ENCODE data around the gene CHN2. TPM values are rescaled to one million over a fixed set of nuclear protein-coding genes. Genes with fewer than 3 reads are reported as not detected.

CHN2 gene
- total RNA-seq, 1 experiment from 2014 or later, result 5.0 TPM

DNA sequence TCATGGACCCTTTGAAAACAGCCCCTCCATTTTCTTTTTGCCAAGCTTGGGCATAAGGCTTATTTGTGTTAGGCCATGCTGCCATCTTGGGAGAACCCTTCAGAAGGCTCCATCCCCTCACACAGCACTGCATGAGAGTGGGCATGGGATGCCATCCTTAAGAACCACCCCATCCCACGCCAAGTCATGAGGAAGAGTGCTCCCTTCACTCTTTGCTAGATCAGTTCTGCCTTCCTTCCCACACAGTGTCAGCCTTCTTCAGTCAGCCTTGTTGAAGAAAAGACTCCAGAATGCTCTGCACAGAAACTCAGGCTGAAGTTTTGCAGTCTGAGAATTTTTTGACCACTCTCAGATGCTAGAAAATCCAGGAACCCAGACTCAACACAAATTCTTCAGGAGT is 15.5 kb upstream of the CHN2 start:
- Mint-ChIP-seq H3K27ac (no peak overlapping the region), H3K9me3 (peaks cover 8% of the 10 kb centered on the region), H3K4me3 (no peak overlapping the region), H3K36me3 (peaks cover 4% of the 10 kb centered on the region), H3K4me1 (no peaks in the 10 kb centered on the region), H3K27me3 (ENCODE audit: low read depth) (no peaks in the 10 kb centered on the region)
- CTCF ChIA-PET, result interaction anchor here (2.1 kb wide), 1 partner anchor 11 kb away, joined by 14 read pairs; no protein-coding TSS in a partner anchor
- no peak for TF ChIP-seq CTCF (IDR thresholded peaks at IDR 0.05)
- TF ChIP-seq, protein P1, sequence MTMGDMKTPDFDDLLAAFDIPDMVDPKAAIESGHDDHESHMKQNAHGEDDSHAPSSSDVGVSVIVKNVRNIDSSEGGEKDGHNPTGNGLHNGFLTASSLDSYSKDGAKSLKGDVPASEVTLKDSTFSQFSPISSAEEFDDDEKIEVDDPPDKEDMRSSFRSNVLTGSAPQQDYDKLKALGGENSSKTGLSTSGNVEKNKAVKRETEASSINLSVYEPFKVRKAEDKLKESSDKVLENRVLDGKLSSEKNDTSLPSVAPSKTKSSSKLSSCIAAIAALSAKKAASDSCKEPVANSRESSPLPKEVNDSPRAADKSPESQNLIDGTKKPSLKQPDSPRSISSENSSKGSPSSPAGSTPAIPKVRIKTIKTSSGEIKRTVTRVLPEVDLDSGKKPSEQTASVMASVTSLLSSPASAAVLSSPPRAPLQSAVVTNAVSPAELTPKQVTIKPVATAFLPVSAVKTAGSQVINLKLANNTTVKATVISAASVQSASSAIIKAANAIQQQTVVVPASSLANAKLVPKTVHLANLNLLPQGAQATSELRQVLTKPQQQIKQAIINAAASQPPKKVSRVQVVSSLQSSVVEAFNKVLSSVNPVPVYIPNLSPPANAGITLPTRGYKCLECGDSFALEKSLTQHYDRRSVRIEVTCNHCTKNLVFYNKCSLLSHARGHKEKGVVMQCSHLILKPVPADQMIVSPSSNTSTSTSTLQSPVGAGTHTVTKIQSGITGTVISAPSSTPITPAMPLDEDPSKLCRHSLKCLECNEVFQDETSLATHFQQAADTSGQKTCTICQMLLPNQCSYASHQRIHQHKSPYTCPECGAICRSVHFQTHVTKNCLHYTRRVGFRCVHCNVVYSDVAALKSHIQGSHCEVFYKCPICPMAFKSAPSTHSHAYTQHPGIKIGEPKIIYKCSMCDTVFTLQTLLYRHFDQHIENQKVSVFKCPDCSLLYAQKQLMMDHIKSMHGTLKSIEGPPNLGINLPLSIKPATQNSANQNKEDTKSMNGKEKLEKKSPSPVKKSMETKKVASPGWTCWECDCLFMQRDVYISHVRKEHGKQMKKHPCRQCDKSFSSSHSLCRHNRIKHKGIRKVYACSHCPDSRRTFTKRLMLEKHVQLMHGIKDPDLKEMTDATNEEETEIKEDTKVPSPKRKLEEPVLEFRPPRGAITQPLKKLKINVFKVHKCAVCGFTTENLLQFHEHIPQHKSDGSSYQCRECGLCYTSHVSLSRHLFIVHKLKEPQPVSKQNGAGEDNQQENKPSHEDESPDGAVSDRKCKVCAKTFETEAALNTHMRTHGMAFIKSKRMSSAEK (CRISPR knock-in tag; IDR thresholded peaks at IDR 0.05; ENCODE audit: borderline replicate concordance), result no peak
- POLR2A ChIA-PET, result no interaction called here
- no peak for ATAC-seq
- no peak for DNase-seq (ENCODE audit: low spot score)

GRCh38 chr7:29184599-29184998 is 10.0 kb upstream of the CHN2 start:
- CTCF ChIA-PET, result no interaction called here
- H3K27me3 Mint-ChIP-seq (ENCODE audit: low read depth), result 0 out of 2 replicates have a peak, but pooled peaks cover under 1% of the 10 kb centered on the region
- peaks cover 20% of the 10 kb centered on the region for H3K4me1 Mint-ChIP-seq

DNA sequence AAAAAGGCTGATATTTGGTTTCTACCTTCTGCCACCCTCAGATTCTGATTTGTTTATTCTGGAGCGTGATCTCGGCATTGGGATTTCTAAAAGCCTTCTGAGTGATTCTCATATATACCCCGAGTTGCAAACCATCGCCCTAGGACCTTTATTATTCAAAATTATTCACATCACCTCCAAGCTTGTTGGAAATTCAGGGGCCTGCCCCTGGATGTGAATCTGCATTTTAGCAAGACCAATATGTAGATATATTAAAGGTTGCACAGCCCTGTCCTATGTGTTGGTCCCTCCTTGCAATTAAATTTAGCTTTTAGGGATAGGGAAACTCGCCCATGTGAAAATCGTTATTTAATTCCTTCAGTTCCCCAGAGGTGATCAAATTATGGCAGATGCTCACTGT is 9.0 kb upstream of the CHN2 start:
- no peaks in the 10 kb centered on the region for H3K9me3 Mint-ChIP-seq
- POLR2A ChIA-PET, result no interaction called here
- no peak for ATAC-seq
- no peak overlapping the region for H3K4me3 Mint-ChIP-seq
- peaks cover 9% of the 10 kb centered on the region; the same call in 1 of the 2 replicates for H3K27me3 Mint-ChIP-seq (ENCODE audit: low read depth)
- peaks cover 30% of the 10 kb centered on the region for H3K4me1 Mint-ChIP-seq
- H3K36me3 Mint-ChIP-seq, result no peaks in the 10 kb centered on the region
- DNase-seq (ENCODE audit: low spot score), result no peak
- CTCF ChIA-PET, result no interaction called here
- H3K27ac Mint-ChIP-seq, result no peak overlapping the region
- TF ChIP-seq ZNF281 (CRISPR knock-in tag; IDR thresholded peaks at IDR 0.05), result no peak
- TF ChIP-seq SOX15 (CRISPR knock-in tag; IDR thresholded peaks at IDR 0.05), result no peak
- TF ChIP-seq ZNF263 (CRISPR knock-in tag; IDR thresholded peaks at IDR 0.05; ENCODE audit: low read depth), result no peak
- TF ChIP-seq ATF2 (CRISPR knock-in tag; IDR thresholded peaks at IDR 0.05; ENCODE audit: borderline replicate concordance, low read depth), result no peak
- TF ChIP-seq ZNF423 (CRISPR knock-in tag; IDR thresholded peaks at IDR 0.05), result no peak
- no peak for TF ChIP-seq JAZF1 (CRISPR knock-in tag; IDR thresholded peaks at IDR 0.05)
- no peak for TF ChIP-seq ZNF671 (CRISPR knock-in tag; IDR thresholded peaks at IDR 0.05)
- no peak for TF ChIP-seq ARID4B (CRISPR knock-in tag; IDR thresholded peaks at IDR 0.05; ENCODE audit: borderline replicate concordance)
- TF ChIP-seq, protein P2, sequence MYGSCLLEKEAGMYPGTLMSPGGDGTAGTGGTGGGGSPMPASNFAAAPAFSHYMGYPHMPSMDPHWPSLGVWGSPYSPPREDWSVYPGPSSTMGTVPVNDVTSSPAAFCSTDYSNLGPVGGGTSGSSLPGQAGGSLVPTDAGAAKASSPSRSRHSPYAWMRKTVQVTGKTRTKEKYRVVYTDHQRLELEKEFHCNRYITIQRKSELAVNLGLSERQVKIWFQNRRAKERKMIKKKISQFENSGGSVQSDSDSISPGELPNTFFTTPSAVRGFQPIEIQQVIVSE (CRISPR knock-in tag; IDR thresholded peaks at IDR 0.05; ENCODE audit: borderline replicate concordance), result no peak
- TF ChIP-seq NFYB (CRISPR knock-in tag; conservative IDR thresholded peaks at IDR 0.05; ENCODE audit: low read depth), result no peak

More at GRCh38 chr7:29184599-29184998, 10.0 kb upstream of the CHN2 start:
- TF ChIP-seq TCF7 (CRISPR knock-in tag; IDR thresholded peaks at IDR 0.05; ENCODE audit: low read depth) (no peak), ZNF416 (CRISPR knock-in tag; IDR thresholded peaks at IDR 0.05) (peak; percentile 74; the same call in 1 of the 2 replicates), ELF4 (CRISPR knock-in tag; IDR thresholded peaks at IDR 0.05; ENCODE audit: low read depth) (no peak)
- ATAC-seq (no peak), DNase-seq (ENCODE audit: low spot score) (no peak)
- H3K9me3 Mint-ChIP-seq, result no peaks in the 10 kb centered on the region
- POLR2A ChIA-PET, result no interaction called here
- H3K27ac Mint-ChIP-seq, result no peak overlapping the region
- no peak overlapping the region for H3K4me3 Mint-ChIP-seq
- H3K36me3 Mint-ChIP-seq, result no peaks in the 10 kb centered on the region

Data from WTC11 (cell line).